Transverse colon (tissue), 4 donors: Measurements from ENCODE around the gene MKLN1.

ENCODE experiments used
- CTCF ChIP-seq, 5 experiments: fragments of 200-600 bp in 3 of 5; fragments of 450-650 bp in 2 of 5; sonication (generic) in 3 of 5; IDR thresholded peaks; 1 replicate in 2 of 5; 2 replicates in 3 of 5; pipeline ENCODE4 v1.5.1; 2016 to 2017; ENCODE audit warnings: antibody characterized with exemption in 5 of 5, inconsistent platforms in 3 of 5, mild to moderate bottlenecking in 2 of 5, moderate library complexity in 1 of 5
- POLR2A ChIP-seq: fragments of 450-650 bp; IDR thresholded peaks from one replicate; pipeline ENCODE4 v1.6.1; 2016; ENCODE audit warnings: antibody characterized with exemption, mild to moderate bottlenecking, moderate library complexity
- POLR2AphosphoS5 ChIP-seq, 3 donors: sonication (generic); formaldehyde crosslinking; IDR thresholded peaks; one replicate each; pipeline ENCODE4 v1.6.1; 2016; ENCODE audit warnings: antibody characterized with exemption in 3 of 3

GRCh38 chr7:131341690-131342089 is 14.0 kb downstream of the MKLN1 start:
- TF ChIP-seq CTCF (IDR thresholded peaks at IDR 0.05) (no peak), POLR2A (no peak), POLR2AphosphoS5 (IDR thresholded peaks at IDR 0.05) (no peak)
